Stimulated activated CD8-positive, alpha-beta memory T cell treated with anti-CD3 and anti-CD28 coated beads, Interleukin-4, amount 100 ng/mL, for 24 hours (primary cell): ENCODE results near the gene MOB1B.
"Not testable (repeated sequence)": the region's sequence is repeated elsewhere in the genome, so short reads cannot be mapped to it uniquely, and the experiment has no call there.

Source experiments
- DNase-seq: peaks from one replicate; pipeline ENCODE4 v3.0.0-alpha.2; 2020; ENCODE audit warnings: low read depth

The MOB1B gene

DNA sequence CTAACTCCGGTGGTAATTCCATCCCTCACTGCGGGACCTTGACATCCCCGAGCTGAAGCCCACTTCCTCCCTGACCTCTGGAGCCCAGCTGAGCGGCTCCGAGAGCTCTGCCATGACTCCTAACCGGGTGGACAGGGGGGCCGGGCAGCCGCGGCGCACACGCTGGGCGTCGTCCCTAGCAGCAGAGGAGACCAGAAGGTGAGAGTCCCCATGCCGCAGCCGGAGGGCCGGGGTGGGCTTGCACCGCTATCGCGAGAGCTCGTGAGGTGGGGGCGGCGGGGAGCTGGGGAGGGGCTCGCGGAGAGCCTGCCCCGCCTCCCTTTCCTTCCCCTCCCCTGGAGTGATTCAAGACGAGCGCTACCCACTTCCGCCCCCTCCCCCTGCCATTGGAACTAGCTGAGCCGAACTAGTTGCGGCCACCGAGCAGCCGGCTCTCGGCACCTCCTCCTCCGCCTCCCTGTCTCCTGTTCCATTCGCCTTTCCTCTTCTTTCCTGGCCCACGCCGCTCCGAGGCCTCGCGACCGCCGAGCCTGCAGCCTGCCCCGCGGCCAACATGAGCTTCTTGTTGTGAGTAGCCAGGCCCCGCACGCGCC lies at the start of gene MOB1B:
Gene MOB1B (plus strand): TSS at position 386 of the 593 bp plus-strand sequence. CDS start 168 bp downstream, at position 554.
- peak; percentile 75 for DNase-seq

DNA sequence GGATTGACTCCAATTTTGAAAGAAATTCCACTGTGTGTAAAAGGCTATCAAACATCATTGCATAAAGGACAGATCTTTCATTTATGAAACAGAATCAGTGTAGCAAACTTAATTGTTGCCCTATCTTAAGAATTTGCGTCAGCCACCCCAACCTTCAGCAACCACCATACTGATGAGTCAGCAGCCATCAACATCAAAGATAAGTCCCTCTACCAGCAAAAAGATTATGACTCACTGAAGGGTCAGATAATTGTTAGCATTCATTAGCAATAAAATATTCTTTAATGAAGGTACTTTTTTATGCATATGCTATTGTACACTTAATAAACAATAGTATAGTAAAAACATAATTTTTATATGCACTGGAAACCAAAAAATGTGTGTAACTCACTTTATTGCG lies 46.7 kb upstream of the MOB1B start:
- no peak for DNase-seq

DNA sequence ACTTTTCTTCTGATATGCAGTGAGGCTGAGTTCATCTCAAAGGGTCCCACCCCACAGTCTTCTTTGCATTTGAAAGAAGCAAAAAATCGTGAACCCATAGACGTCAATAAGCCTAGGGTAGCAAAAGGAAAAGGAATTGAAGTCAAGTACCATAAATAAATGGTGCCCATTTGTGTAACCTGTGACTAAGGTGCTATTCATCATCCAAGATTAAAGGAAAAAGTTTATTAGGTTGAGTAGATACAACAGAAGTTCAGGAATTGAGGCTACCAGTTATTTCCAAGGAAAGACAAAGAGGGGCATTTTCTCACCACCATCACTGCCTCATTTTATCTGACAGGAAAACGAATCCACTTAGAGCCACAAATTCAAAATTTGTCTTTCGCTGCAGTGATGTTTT lies 43.7 kb upstream of the MOB1B start:
- no peak for DNase-seq

DNA sequence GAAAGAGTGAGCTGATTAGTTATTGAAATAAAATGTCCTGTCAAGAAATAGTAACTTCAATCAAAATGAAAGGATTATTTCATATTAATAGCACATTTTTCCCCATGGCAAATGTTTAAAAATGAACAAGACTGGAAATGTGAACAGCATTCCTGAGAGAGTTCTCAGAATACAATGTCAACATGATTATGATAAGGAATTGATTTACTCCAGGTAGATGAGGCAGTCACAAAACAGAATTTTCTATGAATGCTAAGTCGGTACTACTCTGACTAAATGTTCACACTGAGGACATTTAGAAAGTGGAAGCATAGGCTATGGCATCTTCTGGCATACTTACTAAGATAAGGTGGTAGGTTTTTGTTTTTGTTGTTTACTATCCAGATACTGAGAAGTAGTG lies 43.1 kb upstream of the MOB1B start:
- DNase-seq, result no peak

- no peak for DNase-seq
Observed at GRCh38 chr4:70863099-70863790, 38.9 kb upstream of the MOB1B start.

GRCh38 chr4:70868778-70869177 lies 33.4 kb upstream of the MOB1B start:
- DNase-seq, result no peak

GRCh38 chr4:70873216-70873615 lies 29.0 kb upstream of the MOB1B start:
- DNase-seq, result no peak

GRCh38 chr4:70874268-70875156 lies 27.7 kb upstream of the MOB1B start:
- DNase-seq, result no peak

- DNase-seq, result no peak
Observed at GRCh38 chr4:70877556-70877955, 24.6 kb upstream of the MOB1B start.

DNA sequence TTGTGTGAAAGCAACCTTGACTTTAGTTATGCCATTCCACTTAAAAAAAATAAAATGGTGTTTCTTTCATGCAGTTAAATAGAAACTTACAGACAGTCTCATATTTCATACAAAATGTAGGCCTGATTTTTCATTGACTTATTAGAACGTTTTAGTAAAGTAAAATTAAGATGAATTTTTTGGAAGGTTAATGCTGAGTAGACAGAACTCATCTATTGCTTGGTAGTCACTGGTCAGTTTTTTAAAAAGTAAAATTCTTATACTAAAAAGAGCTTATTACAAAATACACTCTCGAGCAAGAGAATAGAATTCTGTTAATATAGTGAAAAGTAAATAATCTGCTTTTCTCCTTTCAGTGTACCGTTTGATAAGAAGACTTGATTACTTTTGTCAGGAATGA lies 21.4 kb upstream of the MOB1B start:
- DNase-seq, result no peak

- no peak for DNase-seq
Observed at GRCh38 chr4:70885174-70885573, 17.0 kb upstream of the MOB1B start.

- DNase-seq, result no peak
Observed at GRCh38 chr4:70892086-70892769, 9.9 kb upstream of the MOB1B start.

DNA sequence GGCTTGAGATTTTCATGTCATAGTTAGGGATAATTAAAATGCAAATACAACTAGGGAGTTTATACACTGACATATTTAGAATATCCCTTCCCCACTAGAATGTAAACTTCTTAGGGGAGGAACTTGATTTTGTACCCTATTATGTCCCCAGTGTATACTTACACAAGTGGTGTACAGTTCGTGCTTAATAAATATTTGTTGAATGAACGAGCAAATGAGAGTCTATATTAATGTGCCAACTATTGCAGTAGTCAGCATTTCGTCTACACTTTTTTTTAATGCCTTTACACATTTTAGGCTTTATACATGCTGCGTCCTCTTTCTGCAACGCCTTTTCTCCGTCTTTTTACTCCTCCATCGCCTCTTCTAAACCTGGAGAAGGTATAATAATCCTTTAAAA lies 8.4 kb upstream of the MOB1B start:
- DNase-seq, result no peak

GRCh38 chr4:70895405-70895804 lies 6.8 kb upstream of the MOB1B start:
- DNase-seq, result no peak

DNA sequence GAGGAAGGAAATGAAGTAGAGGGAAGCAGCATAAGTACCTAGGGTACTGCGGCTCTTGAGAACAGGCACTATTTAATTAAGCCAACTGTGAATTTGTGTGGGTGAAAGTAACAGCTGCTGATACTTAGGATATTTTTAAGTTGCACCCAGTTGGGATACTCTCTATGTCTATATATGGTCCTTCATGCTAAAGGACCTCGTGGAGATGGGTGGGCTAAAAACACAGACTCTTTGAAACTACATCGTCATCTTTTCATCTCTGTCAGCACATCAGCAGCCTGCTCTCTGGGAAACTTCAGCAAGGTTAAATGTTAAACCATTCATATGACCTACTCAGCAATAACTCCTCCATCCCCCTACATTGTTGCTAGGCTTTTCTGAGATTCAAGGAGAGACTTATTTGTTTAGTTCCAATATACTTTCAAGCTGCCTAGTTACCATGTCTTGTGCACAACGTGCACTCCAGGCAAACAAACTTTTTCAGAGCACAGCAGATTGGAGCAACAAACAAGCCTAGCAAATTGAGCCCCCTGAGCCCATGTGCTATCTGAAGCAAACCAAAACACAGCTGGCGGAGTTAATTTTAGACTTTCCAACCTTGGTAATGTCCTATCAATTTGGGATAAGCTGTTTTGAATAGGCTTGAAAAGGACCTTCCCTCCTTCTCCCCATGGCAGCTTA lies 6.2 kb upstream of the MOB1B start:
- DNase-seq, result no peak

GRCh38 chr4:70898581-70898980 lies 3.6 kb upstream of the MOB1B start:
- not testable (repeated sequence) for DNase-seq

GRCh38 chr4:70901607-70901983 lies 574 bp upstream of the MOB1B start:
- no peak for DNase-seq

DNA sequence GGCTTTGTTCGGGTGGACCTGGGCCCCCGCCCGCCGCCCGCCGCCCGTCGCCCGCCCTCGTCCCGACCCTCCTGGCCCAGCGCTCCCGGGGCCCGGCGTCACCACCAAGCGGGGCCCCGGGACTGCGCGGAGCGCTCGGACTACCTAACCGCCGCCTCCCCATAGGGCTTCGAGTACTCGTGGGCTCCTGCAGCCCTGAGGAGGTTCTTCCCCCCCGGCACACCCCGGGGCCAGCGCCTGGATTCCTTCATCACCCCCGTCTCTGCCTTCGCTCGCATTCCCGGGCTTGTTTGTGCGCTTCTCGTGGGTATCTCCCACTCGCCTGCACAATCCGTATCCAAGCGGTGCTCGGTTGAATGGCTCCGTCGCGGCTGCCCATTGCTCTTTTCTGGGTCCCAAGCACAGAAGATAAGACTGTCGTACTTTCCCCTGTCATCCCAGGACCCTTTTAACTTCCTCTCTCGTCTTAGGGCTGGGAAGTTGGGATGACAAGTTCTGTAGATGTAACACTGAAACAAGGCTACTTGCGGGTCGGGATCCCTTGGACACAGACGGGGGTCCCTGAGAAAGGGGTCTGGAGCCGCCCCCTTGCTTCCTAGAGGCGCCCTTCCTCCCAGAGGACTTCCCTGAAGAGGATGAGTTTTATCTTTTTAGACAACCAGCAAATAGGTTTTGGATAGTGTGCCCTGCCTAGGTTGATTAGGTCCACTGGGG lies 565 bp downstream of the MOB1B start:
- peak; percentile 8 for DNase-seq

DNA sequence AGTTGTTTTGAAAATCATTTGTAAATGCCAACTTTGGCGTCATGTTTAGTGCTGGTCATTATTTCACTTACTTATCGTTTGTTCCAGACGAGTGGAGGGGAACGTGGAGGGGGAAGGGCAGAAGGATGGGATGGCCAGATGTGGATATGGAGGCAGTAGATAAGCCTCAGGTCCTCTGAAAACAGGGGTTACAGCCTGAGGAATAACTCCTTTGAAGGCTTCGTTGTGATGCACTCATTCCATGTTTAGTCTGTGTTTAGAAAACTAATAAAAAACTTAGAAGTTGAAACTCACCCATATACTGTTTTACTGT lies 1.1 kb downstream of the MOB1B start:
- no peak for DNase-seq

DNA sequence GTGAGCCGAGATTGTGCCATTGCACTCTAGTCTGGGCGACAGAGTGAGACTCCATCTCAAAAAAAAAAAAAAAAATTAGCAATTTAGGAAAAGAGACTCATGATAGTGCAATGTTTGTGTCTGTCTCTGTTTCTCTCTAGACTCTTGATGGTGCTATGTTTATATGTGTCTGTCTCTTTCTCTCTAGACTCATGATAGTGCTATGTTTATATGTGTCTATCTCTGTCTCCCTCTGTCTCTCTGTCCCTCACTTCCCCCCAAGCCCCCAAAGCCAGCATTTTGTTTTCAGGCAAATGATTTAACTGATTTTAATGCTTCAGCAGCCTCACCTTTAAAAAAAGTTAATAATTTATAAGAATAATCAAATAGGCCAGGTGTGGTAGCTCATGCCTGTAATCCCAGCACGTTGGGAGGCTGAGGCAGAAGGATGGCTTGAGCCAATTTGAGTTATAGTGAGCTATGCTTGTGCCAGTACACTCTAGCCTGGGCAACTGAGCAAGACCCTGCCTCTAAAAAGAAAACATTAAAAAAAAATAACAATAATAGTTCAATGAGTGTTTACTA lies 6.9 kb downstream of the MOB1B start:
- no peak for DNase-seq

DNA sequence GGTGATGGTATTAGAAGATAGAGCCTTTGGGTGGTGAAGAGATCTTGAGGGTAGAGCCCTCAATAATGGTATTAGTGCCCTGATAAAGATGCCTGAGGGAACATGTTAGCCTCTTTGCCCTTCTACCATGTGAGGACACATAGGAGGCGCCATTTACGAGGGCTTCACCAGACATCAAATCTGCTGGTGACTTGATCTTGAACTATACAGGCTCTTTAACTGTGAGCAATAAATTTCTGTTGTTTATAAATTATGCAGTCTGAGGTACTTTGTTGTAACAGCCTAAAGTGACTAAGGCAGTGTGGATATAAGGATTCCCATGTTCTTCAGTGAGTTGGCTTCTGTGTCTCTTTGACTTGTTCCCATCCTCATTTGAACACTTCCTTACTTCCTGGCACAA lies 11.8 kb downstream of the MOB1B start:
- no peak for DNase-seq
